ENCODE data around the gene PDSS2.
A peak's percentile ranks its signal among the peaks of the same experiment; 100 is the strongest.
"Not testable (repeated sequence)": the region's sequence is repeated elsewhere in the genome, so short reads cannot be mapped to it uniquely, and the experiment has no call there.

The PDSS2 gene

GRCh38 chr6:107413966-107414645 is 45.3 kb downstream of the PDSS2 start:
- no peak for DNase-seq

GRCh38 chr6:107411161-107411560 is 48.2 kb downstream of the PDSS2 start:
- no peak for DNase-seq

GRCh38 chr6:107409942-107410341 is 49.4 kb downstream of the PDSS2 start:
- no peak for DNase-seq

- no peak for DNase-seq
These were observed 50.6 kb downstream of the PDSS2 start for GRCh38 chr6:107408714-107409113.

- DNase-seq: no peak
These were observed 54.4 kb downstream of the PDSS2 start for GRCh38 chr6:107405002-107405401.

GRCh38 chr6:107402533-107402932 is 56.8 kb downstream of the PDSS2 start:
- DNase-seq: no peak

- DNase-seq: no peak
These were observed 57.8 kb downstream of the PDSS2 start for GRCh38 chr6:107401573-107401972.

GRCh38 chr6:107400616-107401147 is 58.7 kb downstream of the PDSS2 start:
- no peak for DNase-seq

- no peak for DNase-seq
These were observed 59.4 kb downstream of the PDSS2 start for GRCh38 chr6:107399935-107400334.

GRCh38 chr6:107398001-107398400 is 61.4 kb downstream of the PDSS2 start:
- DNase-seq: no peak

- no peak for DNase-seq
These were observed 63.2 kb downstream of the PDSS2 start for GRCh38 chr6:107396211-107396610.

- DNase-seq: no peak
These were observed 67.3 kb downstream of the PDSS2 start for GRCh38 chr6:107392069-107392468.

GRCh38 chr6:107390685-107391435 is 68.5 kb downstream of the PDSS2 start:
- no peak for DNase-seq

GRCh38 chr6:107390056-107390455 is 69.3 kb downstream of the PDSS2 start:
- no peak for DNase-seq

- no peak for DNase-seq
These were observed 72.5 kb downstream of the PDSS2 start for GRCh38 chr6:107386904-107387303.

- DNase-seq: no peak
These were observed 73.0 kb downstream of the PDSS2 start for GRCh38 chr6:107386340-107386739.

GRCh38 chr6:107383705-107384104 is 75.7 kb downstream of the PDSS2 start:
- DNase-seq: no peak

- no peak for DNase-seq
These were observed 85.1 kb downstream of the PDSS2 start for GRCh38 chr6:107374264-107374663.

- DNase-seq: no peak
These were observed 89.9 kb downstream of the PDSS2 start for GRCh38 chr6:107369493-107369892.

- DNase-seq: no peak
These were observed 90.9 kb downstream of the PDSS2 start for GRCh38 chr6:107368471-107368870.

- DNase-seq: not testable (repeated sequence)
These were observed 95.2 kb downstream of the PDSS2 start for GRCh38 chr6:107364173-107364572.

GRCh38 chr6:107361753-107362604 is 97.4 kb downstream of the PDSS2 start:
- peak; percentile 23 for DNase-seq

- no peak for DNase-seq
These were observed 98.9 kb downstream of the PDSS2 start for GRCh38 chr6:107360476-107360875.

All from T1000 (cell line).